Activated naive CD4-positive, alpha-beta T cell treated with anti-CD3 and anti-CD28 coated beads for 36 hours (primary cell): ENCODE data around the gene GNG4. TPM values are rescaled to one million over a fixed set of nuclear protein-coding genes. Genes with fewer than 3 reads are reported as not detected.
A peak's percentile ranks its signal among the peaks of the same experiment; 100 is the strongest.
"Not testable (repeated sequence)": the region's sequence is repeated elsewhere in the genome, so short reads cannot be mapped to it uniquely, and the experiment has no call there.

Experiments
- CTCF ChIA-PET: fragments of 350-600 bp; sonication (Branson Sonifier 250); formaldehyde crosslinking; loops from one replicate; lab custom pipeline; 2021; ENCODE audit warnings: antibody characterized with exemption; lab: Charles Lee
- DNase-seq: peaks from one replicate; pipeline ENCODE4 v3.0.0-alpha.2; 2020
- H3K27ac Mint-ChIP-seq: one replicate; pipeline ENCODE4 v1.8.0; 2021; ENCODE audit warnings: mild to moderate bottlenecking, mixed read lengths
- H3K27me3 Mint-ChIP-seq: one replicate; pipeline ENCODE4 v1.8.0; 2021; ENCODE audit warnings: low read depth, mixed read lengths
- H3K36me3 Mint-ChIP-seq: one replicate; pipeline ENCODE4 v1.8.0; 2021; ENCODE audit warnings: low read depth, mixed read lengths
- H3K4me1 Mint-ChIP-seq: one replicate; pipeline ENCODE4 v1.8.0; 2021; ENCODE audit warnings: low read depth, mixed read lengths
- H3K4me3 Mint-ChIP-seq: one replicate; pipeline ENCODE4 v1.8.0; 2021; ENCODE audit warnings: mild to moderate bottlenecking, moderate library complexity, mixed read lengths
- H3K9me3 Mint-ChIP-seq: one replicate; pipeline ENCODE4 v1.8.0; 2021; ENCODE audit warnings: mixed read lengths
- intact Hi-C: fragments of 100-400 bp; cut with micrococcal nuclease; formaldehyde crosslinking; loops from one replicate; pipeline ENCODE4 v1.15.1; 2023
- total RNA-seq, 2 experiments: library from RNA; stranded (reverse); gene quantifications; one replicate each; pipeline ENCODE4 v1.2.3, GENCODE V29; 2021

The GNG4 gene
- total RNA-seq, 2 experiments from 2014 or later: 0.15 TPM; not detected in 1

GRCh38 chr1:235647537-235647936, 2.0 kb downstream of the GNG4 start:
- H3K4me3 Mint-ChIP-seq, DNase-seq, H3K36me3 Mint-ChIP-seq, H3K27ac Mint-ChIP-seq, H3K9me3 Mint-ChIP-seq: not testable (repeated sequence)
- Mint-ChIP-seq H3K4me1 (peaks cover 19% of the 10 kb centered on the region), H3K27me3 (peaks cover 66% of the 10 kb centered on the region)
- CTCF ChIA-PET: interaction anchor here (1.1 kb wide), 1 partner anchor 8 kb away, joined by 3 read pairs; no protein-coding TSS in a partner anchor
- intact Hi-C loops: loop anchor here (10.0 kb wide), 1 partner anchor 417 kb away; the partner anchor contains the start of gene NID1

- intact Hi-C loops: loop anchor here (10.0 kb wide), 1 partner anchor 418 kb away; the partner anchor contains the start of gene NID1
- peaks cover 57% of the 10 kb centered on the region for H3K27me3 Mint-ChIP-seq
- CTCF ChIA-PET: interaction anchor here (0.6 kb wide), 1 partner anchor 720 kb away, joined by 4 read pairs; no protein-coding TSS in a partner anchor
- no peak overlapping the region for H3K27ac Mint-ChIP-seq
- H3K4me3 Mint-ChIP-seq: no peak overlapping the region
- DNase-seq: no peak
- H3K4me1 Mint-ChIP-seq: peaks cover 29% of the 10 kb centered on the region
- peaks cover 4% of the 10 kb centered on the region for H3K36me3 Mint-ChIP-seq
- no peaks in the 10 kb centered on the region for H3K9me3 Mint-ChIP-seq
Observed at GRCh38 chr1:235646463-235646862, 3.1 kb downstream of the GNG4 start.

- DNase-seq: no peak
- H3K4me3 Mint-ChIP-seq: no peak overlapping the region
- no peaks in the 10 kb centered on the region for H3K9me3 Mint-ChIP-seq
- CTCF ChIA-PET: no interaction called here
- H3K36me3 Mint-ChIP-seq: peaks cover 4% of the 10 kb centered on the region
- H3K4me1 Mint-ChIP-seq: peaks cover 25% of the 10 kb centered on the region
- no peak overlapping the region for H3K27ac Mint-ChIP-seq
- intact Hi-C loops: loop anchor here (5.0 to 10.0 kb wide), 2 partner anchors 328 to 420 kb away; partner anchors contain the start of gene NID1
- H3K27me3 Mint-ChIP-seq: peaks cover 48% of the 10 kb centered on the region
Observed at GRCh38 chr1:235644693-235645305, 4.8 kb downstream of the GNG4 start.

- Mint-ChIP-seq H3K27ac (no peak overlapping the region), H3K9me3 (no peaks in the 10 kb centered on the region), H3K4me1 (peaks cover 24% of the 10 kb centered on the region), H3K4me3 (no peak overlapping the region), H3K27me3 (peaks cover 48% of the 10 kb centered on the region), H3K36me3 (peaks cover 4% of the 10 kb centered on the region)
- CTCF ChIA-PET: no interaction called here
- intact Hi-C loops: loop anchor here (5.0 to 10.0 kb wide), 2 partner anchors 328 to 421 kb away; partner anchors contain the start of gene NID1
- no peak for DNase-seq
Observed at GRCh38 chr1:235643837-235644692, 5.5 kb downstream of the GNG4 start.

GRCh38 chr1:235642943-235643371, 6.6 kb downstream of the GNG4 start:
- peaks cover 37% of the 10 kb centered on the region for H3K27me3 Mint-ChIP-seq
- DNase-seq: no peak
- H3K9me3 Mint-ChIP-seq: no peaks in the 10 kb centered on the region
- peaks cover 18% of the 10 kb centered on the region for H3K4me1 Mint-ChIP-seq
- CTCF ChIA-PET: no interaction called here
- H3K27ac Mint-ChIP-seq: peak overlapping the region; percentile 15
- H3K36me3 Mint-ChIP-seq: no peaks in the 10 kb centered on the region
- intact Hi-C loops: loop anchor here (1.0 to 10.0 kb wide), 5 partner anchors 54 to 422 kb away; partner anchors contain the start of gene NID1
- no peak overlapping the region for H3K4me3 Mint-ChIP-seq

GRCh38 chr1:235642011-235642942, 7.3 kb downstream of the GNG4 start:
- Mint-ChIP-seq H3K4me1 (peaks cover 18% of the 10 kb centered on the region), H3K27ac (peak overlapping the region; percentile 61), H3K4me3 (peak overlapping the region; percentile 60), H3K9me3 (no peaks in the 10 kb centered on the region), H3K36me3 (no peaks in the 10 kb centered on the region), H3K27me3 (peaks cover 30% of the 10 kb centered on the region)
- peak; percentile 84 for DNase-seq
- CTCF ChIA-PET: interaction anchor here (0.6 to 0.8 kb wide), 4 partner anchors 9 to 425 kb away, joined by 3 to 5 read pairs (median 4); partner anchors contain the start of gene B3GALNT2
- intact Hi-C loops: loop anchor here (1.0 to 10.0 kb wide), 5 partner anchors 55 to 423 kb away; partner anchors contain the start of gene NID1

GRCh38 chr1:235640580-235640979, 9.0 kb downstream of the GNG4 start:
- intact Hi-C loops: loop anchor here (5.0 to 10.0 kb wide), 2 partner anchors 332 to 424 kb away; partner anchors contain the start of gene NID1
- Mint-ChIP-seq H3K27me3 (peaks cover 18% of the 10 kb centered on the region), H3K4me3 (no peak overlapping the region), H3K9me3 (no peaks in the 10 kb centered on the region), H3K36me3 (no peaks in the 10 kb centered on the region), H3K27ac (no peak overlapping the region), H3K4me1 (peaks cover 18% of the 10 kb centered on the region)
- no peak for DNase-seq
- CTCF ChIA-PET: interaction anchor here (0.5 kb wide), 1 partner anchor 114 kb away, joined by 3 read pairs; no protein-coding TSS in a partner anchor

- Mint-ChIP-seq H3K9me3 (no peaks in the 10 kb centered on the region), H3K4me3 (no peak overlapping the region), H3K36me3 (no peaks in the 10 kb centered on the region), H3K27me3 (peaks cover 15% of the 10 kb centered on the region), H3K4me1 (peaks cover 18% of the 10 kb centered on the region), H3K27ac (no peak overlapping the region)
- CTCF ChIA-PET: interaction anchor here (0.5 to 0.9 kb wide), 2 partner anchors 8 to 218 kb away, joined by 3 read pairs; no protein-coding TSS in a partner anchor
- intact Hi-C loops: loop anchor here (5.0 to 10.0 kb wide), 2 partner anchors 333 to 425 kb away; partner anchors contain the start of gene NID1
- DNase-seq: no peak
Observed at GRCh38 chr1:235639226-235640205, 10.1 kb downstream of the GNG4 start.

GRCh38 chr1:235638612-235639011, 11.0 kb downstream of the GNG4 start:
- H3K27ac Mint-ChIP-seq, H3K4me3 Mint-ChIP-seq, intact Hi-C loops, H3K36me3 Mint-ChIP-seq, H3K9me3 Mint-ChIP-seq, DNase-seq, CTCF ChIA-PET: not testable (repeated sequence)
- Mint-ChIP-seq H3K27me3 (peaks cover 11% of the 10 kb centered on the region), H3K4me1 (peaks cover 18% of the 10 kb centered on the region)

GRCh38 chr1:235637756-235638534, 11.6 kb downstream of the GNG4 start:
- Mint-ChIP-seq H3K36me3 (no peaks in the 10 kb centered on the region), H3K27me3 (peaks cover 6% of the 10 kb centered on the region), H3K4me1 (peaks cover 16% of the 10 kb centered on the region), H3K27ac (no peak overlapping the region), H3K4me3 (no peak overlapping the region), H3K9me3 (no peaks in the 10 kb centered on the region)
- CTCF ChIA-PET: no interaction called here
- no peak for DNase-seq
- intact Hi-C loops: no loop called here
